Measurements from ENCODE around the gene ZBTB17.
"Not testable (repeated sequence)": the region's sequence is repeated elsewhere in the genome, so short reads cannot be mapped to it uniquely, and the experiment has no call there.

ZBTB17 gene

DNA sequence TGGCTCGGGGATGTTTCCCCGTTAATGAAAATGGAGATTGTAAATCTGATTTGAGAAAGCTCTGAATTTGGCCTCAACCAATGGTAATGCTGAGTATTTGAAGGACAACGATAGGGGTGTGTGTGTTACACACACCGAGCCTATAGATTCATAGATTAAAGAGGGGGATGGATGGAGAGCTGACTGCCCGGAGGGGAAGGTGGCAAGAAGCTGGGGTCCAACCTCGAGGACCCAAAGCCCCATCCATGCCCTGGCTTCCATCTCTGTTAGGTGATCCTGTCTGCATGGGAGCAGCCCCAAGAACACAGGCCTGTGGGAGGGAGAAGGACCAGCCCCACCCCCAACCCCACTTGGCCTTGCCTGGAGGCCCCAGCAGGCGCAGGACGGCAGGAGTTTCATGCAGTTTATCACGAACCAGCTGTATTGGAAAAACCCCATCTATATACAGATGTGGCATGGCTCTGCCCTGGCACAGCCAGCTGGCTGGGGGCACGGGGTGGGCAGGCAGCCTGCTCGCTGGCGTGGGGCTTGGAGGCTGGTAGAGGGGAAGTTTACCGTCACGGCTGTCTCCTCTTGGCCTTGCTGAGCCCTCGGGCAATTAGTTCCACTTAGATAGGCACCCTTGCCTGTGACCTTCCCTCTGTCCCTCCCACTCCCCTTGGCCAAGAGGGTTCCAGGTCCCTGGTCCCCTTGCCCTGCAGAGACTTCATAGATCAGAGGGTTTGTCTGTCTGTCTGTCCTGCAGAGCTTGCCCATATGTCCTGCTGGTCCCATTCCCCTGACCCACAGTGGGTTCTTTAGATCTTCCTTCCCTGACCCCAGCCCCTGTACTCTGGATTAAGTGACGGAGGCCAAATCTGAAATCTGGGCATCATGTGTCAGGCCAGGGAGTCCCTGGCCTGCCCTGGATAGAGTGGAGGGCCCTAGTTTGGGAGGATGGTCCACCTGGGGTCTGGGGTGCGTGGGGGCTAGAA is 38.9 kb upstream of the ZBTB17 start:
- Mint-ChIP-seq H3K4me3 (no peak overlapping the region), H3K27me3 (peaks cover 19% of the 10 kb centered on the region), H3K9me3 (no peaks in the 10 kb centered on the region), H3K4me1 (peaks cover 29% of the 10 kb centered on the region), H3K27ac (no peak overlapping the region)
- ATAC-seq (no peak), DNase-seq (no peak)

DNA sequence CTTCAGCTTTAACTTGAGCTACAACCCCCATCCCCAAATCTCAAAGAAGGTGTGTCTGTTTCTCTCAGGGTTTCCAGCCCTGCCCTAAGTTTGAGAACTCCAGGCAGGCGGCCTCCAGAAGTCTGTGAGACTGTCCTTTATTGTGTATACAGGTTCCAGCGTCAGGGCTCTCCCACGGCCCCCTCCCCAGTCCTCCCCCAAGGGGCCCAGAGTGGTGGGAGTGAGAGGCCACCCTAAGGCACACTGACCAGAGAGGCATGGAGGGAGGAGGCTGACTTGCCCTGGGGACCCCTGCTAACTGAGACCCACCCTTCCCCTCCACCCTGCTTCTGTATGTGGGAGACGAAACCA is 38.0 kb upstream of the ZBTB17 start:
- H3K27me3 Mint-ChIP-seq = peaks cover 19% of the 10 kb centered on the region
- H3K4me1 Mint-ChIP-seq = peaks cover 30% of the 10 kb centered on the region
- H3K4me3 Mint-ChIP-seq = peak overlapping the region in 1 of 2 donors; percentile 65
- H3K27ac Mint-ChIP-seq = no peak overlapping the region
- ATAC-seq (no peak), DNase-seq (no peak)
- H3K9me3 Mint-ChIP-seq = no peaks in the 10 kb centered on the region

DNA sequence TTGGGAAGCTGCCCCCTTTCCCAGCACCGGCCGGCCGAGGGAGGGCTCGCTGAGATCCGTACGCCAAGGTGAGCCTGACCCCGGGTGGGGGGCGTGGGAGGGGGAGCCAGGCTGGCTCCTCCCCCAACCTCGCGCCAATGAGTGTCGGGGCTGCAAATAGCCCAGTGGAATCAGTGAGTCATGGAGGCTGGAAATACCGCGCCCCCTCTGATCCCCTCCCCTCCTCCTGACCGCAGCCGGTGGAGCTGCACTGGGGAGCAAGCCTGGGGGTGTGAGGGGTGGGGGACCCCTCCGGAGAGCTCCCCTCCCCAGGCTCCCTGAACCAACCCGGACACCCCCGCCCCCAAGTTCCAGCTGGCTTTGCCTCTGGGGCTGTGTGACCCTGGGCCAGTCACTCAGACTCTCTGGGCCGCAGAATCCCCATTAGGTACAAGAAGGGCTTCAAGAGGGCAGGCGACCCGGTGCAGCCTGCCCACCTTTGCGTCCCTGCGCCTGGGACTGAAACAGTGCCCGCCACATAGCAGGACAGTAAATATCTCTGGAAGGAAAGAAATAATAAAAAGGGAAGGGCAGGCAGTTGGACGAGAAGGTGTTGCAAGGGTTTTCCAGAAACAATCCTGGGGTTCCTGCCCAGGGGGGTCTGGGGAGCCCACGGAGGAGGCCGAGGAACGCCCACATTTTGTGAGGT is 37.5 kb upstream of the ZBTB17 start:
- no peaks in the 10 kb centered on the region for H3K9me3 Mint-ChIP-seq

DNA sequence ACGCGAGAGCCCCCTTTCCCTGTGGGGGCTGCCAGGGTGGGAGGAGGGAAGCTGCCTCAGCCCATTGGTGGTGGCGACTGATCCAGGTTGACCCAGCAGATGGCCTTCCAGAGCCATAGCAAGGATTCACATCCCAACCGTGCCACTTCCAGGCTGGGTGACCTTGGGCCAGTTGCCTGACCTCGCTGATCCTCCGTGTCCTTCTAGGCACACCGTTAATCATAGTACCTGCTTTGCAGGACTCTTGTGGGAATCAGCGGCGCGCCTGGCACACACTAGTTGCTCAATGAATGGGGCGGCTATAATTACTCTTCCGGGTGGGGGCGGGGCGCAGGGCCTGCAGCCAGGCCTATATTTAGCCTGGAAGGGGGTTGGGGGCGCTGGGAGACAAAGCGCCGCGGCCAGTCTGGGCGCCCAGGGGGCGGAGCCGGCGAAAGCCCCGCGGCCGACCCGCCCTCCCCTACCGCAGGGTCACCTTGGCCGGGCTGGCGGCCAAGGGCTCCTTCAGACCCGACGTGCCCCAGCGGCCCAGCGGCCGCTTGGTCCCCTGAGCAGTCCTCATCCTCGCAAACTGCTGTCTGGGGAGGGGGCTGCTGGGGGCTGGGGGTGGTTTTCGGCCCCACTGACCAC is 36.8 kb upstream of the ZBTB17 start:
- Mint-ChIP-seq H3K4me1 (peaks cover 42% of the 10 kb centered on the region), H3K27me3 (peaks cover 19% of the 10 kb centered on the region), H3K9me3 (no peaks in the 10 kb centered on the region), H3K4me3 (peak overlapping the region; percentile 58 to 65), H3K27ac (peak overlapping the region; percentile 38 to 62)
- DNase-seq = peak in 1 of 2 donors; percentile 42
- peak; percentile 66 for ATAC-seq

More for the DNA sequence above, 37.5 kb upstream of the ZBTB17 start:
- DNase-seq = peak; percentile 54 to 55
- H3K27me3 Mint-ChIP-seq = peaks cover 19% of the 10 kb centered on the region
- H3K4me1 Mint-ChIP-seq = peaks cover 35% of the 10 kb centered on the region
- peak; percentile 68 for ATAC-seq
- H3K27ac Mint-ChIP-seq = peak overlapping the region; percentile 38 to 66
- peak overlapping the region; percentile 7 to 65 for H3K4me3 Mint-ChIP-seq

DNA sequence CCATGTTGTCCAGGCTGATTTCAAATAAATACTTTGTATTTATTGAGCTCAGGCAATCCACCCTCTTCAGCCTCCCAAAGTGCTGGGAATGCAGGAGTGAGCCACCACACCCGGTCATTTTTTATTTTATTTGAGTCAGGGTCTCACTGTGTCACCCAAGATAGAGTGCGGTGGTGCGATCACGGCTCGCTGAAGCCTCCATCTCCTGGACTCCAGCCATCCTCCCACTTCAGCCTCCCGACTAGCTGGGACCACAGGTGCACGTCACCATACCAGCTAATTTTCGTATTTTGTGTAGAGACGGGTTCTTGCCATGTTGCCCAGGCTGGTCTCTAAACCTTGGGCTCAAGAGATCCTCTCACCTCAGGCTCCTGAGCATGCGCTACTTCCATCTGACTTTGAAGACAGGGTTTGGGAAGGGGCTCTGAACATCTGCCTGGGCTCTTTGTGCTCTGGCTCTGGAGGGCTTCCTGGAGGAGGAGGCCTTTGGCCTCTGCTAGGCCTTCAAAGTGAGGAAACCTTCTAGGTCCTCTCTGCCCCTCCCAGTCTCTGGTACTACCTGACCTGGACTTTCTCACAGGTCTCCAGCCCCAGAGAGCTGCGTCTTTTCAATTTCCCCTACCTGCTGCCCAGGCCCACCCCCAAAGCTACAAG is 36.2 kb upstream of the ZBTB17 start:
- peak overlapping the region; percentile 58 to 65 for H3K4me3 Mint-ChIP-seq
- peaks cover 19% of the 10 kb centered on the region for H3K27me3 Mint-ChIP-seq
- H3K27ac Mint-ChIP-seq = no peak overlapping the region
- no peaks in the 10 kb centered on the region for H3K9me3 Mint-ChIP-seq
- ATAC-seq = no peak
- peaks cover 47% of the 10 kb centered on the region for H3K4me1 Mint-ChIP-seq
- no peak for DNase-seq

DNA sequence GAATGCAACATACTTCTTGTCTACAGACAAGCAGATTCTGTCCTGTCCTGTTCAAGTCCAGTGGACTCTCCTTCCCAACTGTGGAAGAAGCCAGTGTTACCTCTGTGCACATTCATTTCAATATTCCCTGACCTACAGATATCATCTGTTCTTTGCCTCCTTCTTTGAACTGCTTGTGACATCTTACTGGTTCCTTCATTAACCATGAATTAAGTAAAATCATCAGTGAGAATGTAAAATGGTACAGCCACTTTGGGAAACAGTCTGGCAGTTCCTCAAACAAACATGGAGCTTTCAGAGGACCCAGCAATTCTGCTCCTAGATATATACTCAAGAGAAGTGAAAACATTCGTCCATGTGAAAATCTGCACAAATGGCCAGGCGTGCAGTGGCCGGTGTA is 34.9 kb upstream of the ZBTB17 start:
- Mint-ChIP-seq H3K27me3 (peaks cover 19% of the 10 kb centered on the region), H3K4me1 (peaks cover 53% of the 10 kb centered on the region), H3K4me3 (no peak overlapping the region), H3K27ac (no peak overlapping the region), H3K9me3 (no peaks in the 10 kb centered on the region)
- no peak for ATAC-seq
- DNase-seq = no peak

DNA sequence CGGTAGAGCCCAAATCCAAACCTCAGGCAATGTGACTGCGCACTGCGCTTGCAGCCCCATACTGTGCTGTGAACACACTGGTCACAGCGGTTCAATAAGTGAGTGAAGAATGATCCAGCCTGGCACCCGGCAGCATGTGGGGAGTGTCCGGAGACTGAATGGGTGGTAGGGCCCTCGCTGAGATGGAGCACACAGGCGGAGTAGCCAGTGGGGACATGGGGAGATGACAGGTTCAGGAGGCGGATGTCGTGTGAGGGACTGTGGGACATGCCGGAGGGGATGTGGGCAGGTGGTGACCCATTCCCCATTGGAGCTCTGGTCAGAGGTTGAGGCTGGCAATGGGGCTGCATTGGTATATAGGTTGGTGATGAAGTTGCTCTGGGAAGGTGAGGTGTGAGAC is 33.8 kb upstream of the ZBTB17 start:
- H3K27ac Mint-ChIP-seq = no peak overlapping the region
- ATAC-seq = no peak
- no peaks in the 10 kb centered on the region for H3K9me3 Mint-ChIP-seq
- H3K27me3 Mint-ChIP-seq = peaks cover 19% of the 10 kb centered on the region
- H3K4me3 Mint-ChIP-seq = no peak overlapping the region
- H3K4me1 Mint-ChIP-seq = peaks cover 50% of the 10 kb centered on the region
- DNase-seq = no peak

DNA sequence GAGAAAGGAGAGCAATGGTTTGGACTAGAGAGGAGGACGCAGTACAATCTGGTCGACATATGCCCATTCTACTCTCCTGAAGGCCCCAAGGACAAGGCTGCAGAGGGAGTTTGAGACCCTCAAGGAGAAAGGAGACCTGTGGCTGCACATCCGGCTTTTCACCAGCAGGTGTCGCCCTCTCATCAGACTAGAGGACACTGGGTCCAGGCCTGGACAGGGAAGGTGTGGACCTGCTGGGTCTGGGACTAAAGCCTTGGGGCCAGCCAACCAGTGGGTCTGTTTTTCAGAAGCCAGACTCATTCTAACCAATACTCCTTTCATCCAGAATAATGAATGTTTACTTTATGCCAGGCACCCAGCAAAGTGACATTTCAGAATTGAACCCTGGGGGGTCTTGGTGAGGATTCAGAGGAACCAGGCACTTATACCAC is 33.1 kb upstream of the ZBTB17 start:
- Mint-ChIP-seq H3K27ac (no peak overlapping the region), H3K4me3 (no peak overlapping the region), H3K4me1 (peaks cover 46% of the 10 kb centered on the region), H3K27me3 (peaks cover 15% of the 10 kb centered on the region), H3K9me3 (no peaks in the 10 kb centered on the region)
- peak; percentile 59 for ATAC-seq
- peak; percentile 72 to 75 for DNase-seq

DNA sequence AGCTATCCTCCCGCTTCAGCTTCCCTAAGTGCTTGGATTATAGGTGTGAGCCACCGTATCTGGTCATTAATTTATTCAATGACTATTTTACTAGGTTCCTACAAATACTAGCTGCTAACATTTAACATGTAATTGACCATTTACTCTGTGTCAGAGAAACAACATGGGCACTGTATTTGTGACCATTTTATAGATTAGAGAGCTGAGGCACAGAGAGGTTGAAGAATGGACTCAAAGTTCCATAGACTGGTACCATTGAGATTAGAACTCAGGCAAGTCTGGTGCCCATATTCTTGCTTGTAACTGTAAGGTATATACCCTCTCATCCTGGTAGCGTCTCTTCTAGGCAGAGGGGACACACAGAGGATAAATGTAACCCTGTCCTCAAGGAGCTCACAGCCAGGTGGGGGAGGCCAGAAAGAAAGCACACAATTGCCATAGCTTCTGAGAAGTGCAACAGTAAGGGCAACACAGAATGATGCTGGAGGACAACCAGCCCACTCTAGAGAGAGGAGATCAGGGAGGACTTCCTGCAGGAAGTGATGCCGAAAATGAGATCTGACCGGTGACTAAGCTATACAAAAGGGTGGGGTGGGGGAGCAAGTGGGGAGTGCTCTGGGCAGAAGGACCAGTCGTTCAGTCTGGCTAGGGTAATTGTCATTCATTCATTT is 31.9 kb upstream of the ZBTB17 start:
- no peak for DNase-seq
- H3K27me3 Mint-ChIP-seq = peaks cover 6% of the 10 kb centered on the region

DNA sequence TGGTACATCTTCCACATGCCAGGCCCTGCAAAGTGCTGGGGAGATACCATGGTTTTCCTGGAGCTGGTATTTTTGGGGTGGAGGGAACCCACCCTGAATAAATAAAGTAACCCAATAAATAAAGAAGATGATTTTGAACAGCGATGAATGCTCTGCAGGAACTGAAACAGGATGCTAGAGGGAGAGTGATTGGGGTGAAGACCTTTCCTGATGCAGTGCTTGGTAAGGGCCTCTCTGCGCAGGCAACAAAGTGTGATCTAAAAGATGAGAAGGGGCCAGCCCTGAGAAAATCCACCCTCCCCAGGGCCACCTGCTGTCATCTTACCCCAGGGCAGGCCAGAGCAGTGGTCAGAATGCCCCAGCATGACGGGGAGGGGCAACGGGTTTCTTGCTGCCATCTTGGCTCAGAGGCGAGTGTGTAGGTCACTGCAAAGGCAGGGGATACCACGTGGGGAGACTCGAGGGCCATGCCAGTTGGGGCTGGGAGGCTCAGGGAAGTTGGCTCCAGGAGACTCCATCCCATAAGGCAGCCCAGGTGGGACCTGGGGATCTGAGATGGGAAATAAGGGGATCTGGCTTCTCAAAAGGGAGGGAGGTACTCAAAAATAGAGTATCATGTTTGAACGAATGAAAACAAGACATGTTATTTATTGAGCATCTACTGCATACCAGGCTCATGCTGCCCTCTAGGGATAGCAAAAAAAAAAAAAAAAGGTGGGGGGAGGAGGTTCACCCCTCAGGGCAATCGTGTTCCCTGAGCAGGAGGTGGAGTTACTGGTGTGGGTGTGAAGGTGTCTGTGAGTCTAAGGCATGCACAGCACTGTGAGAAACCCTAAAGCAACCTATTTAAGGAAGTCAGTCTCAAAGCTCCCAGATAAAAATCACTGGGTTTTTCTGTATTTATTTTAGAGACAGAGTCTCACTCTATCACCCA is 30.9 kb upstream of the ZBTB17 start:
- peak overlapping the region in 1 of 2 donors; percentile 22 for H3K27ac Mint-ChIP-seq
- DNase-seq (no peak), ATAC-seq (peak; percentile 83)
- H3K27me3 Mint-ChIP-seq = no peaks in the 10 kb centered on the region
- no peaks in the 10 kb centered on the region for H3K9me3 Mint-ChIP-seq
- H3K4me1 Mint-ChIP-seq = peaks cover 30% of the 10 kb centered on the region
- no peak overlapping the region for H3K4me3 Mint-ChIP-seq

More for the DNA sequence above, 31.9 kb upstream of the ZBTB17 start:
- Mint-ChIP-seq H3K9me3 (no peaks in the 10 kb centered on the region), H3K4me1 (peaks cover 38% of the 10 kb centered on the region), H3K4me3 (no peak overlapping the region), H3K27ac (peak overlapping the region in 1 of 2 donors; percentile 38)
- ATAC-seq = no peak

DNA sequence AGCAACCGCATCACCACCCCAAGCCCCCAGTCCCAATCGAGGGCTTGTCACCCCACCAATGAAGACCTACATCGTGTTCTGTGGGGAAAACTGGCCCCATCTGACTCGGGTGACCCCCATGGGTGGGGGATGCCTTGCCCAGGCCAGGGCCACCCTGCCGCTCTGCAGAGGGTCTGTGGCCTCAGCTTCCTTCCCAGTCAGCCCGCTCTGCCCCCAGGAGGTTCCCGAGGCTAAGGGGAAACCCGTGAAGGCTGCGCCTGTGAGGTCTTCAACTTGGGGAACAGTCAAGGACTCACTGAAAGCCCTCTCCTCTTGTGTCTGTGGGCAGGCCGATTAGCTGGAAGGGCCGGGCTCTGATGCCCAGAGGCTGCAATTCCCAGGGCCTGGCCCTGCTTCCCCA is 30.1 kb upstream of the ZBTB17 start:
- H3K27ac Mint-ChIP-seq = peak overlapping the region in 1 of 2 donors; percentile 74
- no peak for DNase-seq
- H3K4me1 Mint-ChIP-seq = peaks cover 30% of the 10 kb centered on the region
- no peak for ATAC-seq
- no peak overlapping the region for H3K4me3 Mint-ChIP-seq
- H3K9me3 Mint-ChIP-seq = no peaks in the 10 kb centered on the region
- H3K27me3 Mint-ChIP-seq = no peaks in the 10 kb centered on the region

DNA sequence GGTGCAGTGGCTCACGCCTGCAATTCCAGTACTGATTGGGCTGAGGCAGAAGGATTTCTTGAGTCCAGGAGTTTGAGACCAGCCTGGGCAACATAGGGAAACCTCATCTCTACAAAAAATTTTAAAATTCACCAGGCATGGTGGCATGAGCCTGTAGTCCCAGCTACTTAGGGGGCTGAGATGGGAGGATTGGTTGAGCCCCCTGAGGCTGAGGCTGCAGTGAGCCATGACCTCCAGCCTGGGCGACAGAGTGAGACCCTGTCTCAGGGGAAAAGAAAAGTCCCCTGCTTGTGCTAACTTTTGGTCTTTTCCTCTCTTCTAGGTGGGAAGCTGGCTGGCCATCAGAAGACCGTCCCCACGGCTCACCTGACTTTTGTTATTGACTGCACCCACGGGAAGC is 29.7 kb upstream of the ZBTB17 start:
- H3K27me3 Mint-ChIP-seq = no peaks in the 10 kb centered on the region
- H3K4me3 Mint-ChIP-seq = no peak overlapping the region
- H3K27ac Mint-ChIP-seq = peak overlapping the region in 1 of 2 donors; percentile 27
- no peak for ATAC-seq
- DNase-seq = no peak
- H3K4me1 Mint-ChIP-seq = peaks cover 30% of the 10 kb centered on the region
- no peaks in the 10 kb centered on the region for H3K9me3 Mint-ChIP-seq

DNA sequence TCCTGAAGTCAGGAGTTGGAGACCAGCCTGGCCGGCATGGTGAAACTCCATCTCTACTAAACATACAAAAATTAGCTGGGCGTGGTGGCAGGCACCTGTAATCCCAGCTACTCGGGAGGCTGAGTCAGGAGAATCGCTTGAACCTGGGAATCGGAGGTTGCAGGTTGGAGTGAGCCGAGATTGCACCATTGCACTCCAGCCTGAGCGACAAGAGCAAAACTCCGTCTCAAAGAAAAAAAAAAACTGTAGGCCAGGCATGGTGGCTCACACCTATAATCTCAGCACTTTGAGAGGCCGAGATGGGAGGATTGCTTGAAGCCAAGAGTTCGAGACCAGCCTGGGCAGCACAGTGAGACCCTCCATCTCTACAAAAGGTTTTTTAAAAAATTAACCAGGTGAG is 25.4 kb upstream of the ZBTB17 start:
- H3K9me3 Mint-ChIP-seq, H3K4me3 Mint-ChIP-seq, H3K27ac Mint-ChIP-seq, H3K4me1 Mint-ChIP-seq, DNase-seq, H3K27me3 Mint-ChIP-seq, ATAC-seq: not testable (repeated sequence)

DNA sequence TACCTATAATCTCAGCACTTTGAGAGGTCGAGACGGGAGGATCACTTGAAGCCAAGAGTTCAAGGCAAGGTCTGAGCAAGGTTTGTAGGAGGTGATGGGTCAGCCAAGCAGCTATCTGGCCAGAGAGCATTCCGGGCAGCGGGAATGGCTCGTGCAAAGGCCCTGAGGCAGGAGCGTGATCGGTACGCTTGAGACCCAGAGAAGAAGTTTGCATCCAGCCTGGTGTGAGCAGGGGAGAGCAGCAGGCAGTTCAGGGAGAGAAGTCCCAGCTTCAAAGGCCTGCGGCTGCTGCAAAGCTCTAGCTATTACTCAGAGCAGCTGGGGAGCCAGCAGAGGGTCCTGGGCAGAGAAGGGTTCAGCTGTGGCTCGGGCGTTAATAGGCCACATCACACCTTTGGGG is 23.0 kb upstream of the ZBTB17 start:
- no peak overlapping the region for H3K27ac Mint-ChIP-seq
- no peaks in the 10 kb centered on the region for H3K27me3 Mint-ChIP-seq
- H3K9me3 Mint-ChIP-seq = no peaks in the 10 kb centered on the region
- ATAC-seq (no peak), DNase-seq (no peak)
- no peak overlapping the region for H3K4me3 Mint-ChIP-seq
- no peaks in the 10 kb centered on the region for H3K4me1 Mint-ChIP-seq

All from stimulated activated naive CD8-positive, alpha-beta T cell treated with anti-CD3 and anti-CD28 coated beads, Interleukin-15, amount 100 ng/mL, for 72 hours (primary cell).